ENCODE data around the gene BATF2. TPM values are rescaled to one million over a fixed set of nuclear protein-coding genes. Genes with fewer than 3 reads are reported as not detected.
"Not testable (repeated sequence)": the region's sequence is repeated elsewhere in the genome, so short reads cannot be mapped to it uniquely, and the experiment has no call there.

Gene BATF2
- total RNA-seq, 2 donors from 2014 or later: 14.1 to 20.7 TPM

- peaks cover 5% of the 10 kb centered on the region for H3K4me1 ChIP-seq
- no peaks in the 10 kb centered on the region for H3K9me3 ChIP-seq
- no peak overlapping the region for H3K27ac ChIP-seq
- no peak for TF ChIP-seq CTCF (IDR thresholded peaks at IDR 0.05)
- no peak overlapping the region for H3K4me3 ChIP-seq
- intact Hi-C loops (cut with DNase I): no loop called here
- H3K9ac ChIP-seq (ENCODE audit: low read depth in 2 of 2, low read length in 2 of 2): no peak overlapping the region
- no peaks in the 10 kb centered on the region for H3K27me3 ChIP-seq
- no peak for DNase-seq
- H3K36me3 ChIP-seq: peaks cover 7% of the 10 kb centered on the region
These were observed 35.4 kb upstream of the BATF2 start for GRCh38 chr11:65032216-65032615.

GRCh38 chr11:65027213-65028067 lies 30.7 kb upstream of the BATF2 start, which contains the start of gene SNX15:
Gene SNX15, plus strand, starts transcription at chr11:65027439. Its CDS starts 99 bp downstream, at chr11:65027538.
- H3K36me3 ChIP-seq: no peaks in the 10 kb centered on the region
- DNase-seq: peak; percentile 99
- TF ChIP-seq CTCF (IDR thresholded peaks at IDR 0.05): peak; percentile 66
- peaks cover 5% of the 10 kb centered on the region for H3K4me1 ChIP-seq
- H3K27me3 ChIP-seq: no peaks in the 10 kb centered on the region
- H3K9me3 ChIP-seq: no peaks in the 10 kb centered on the region
- peak within 1 kb of the TSS; percentile 89 for H3K27ac ChIP-seq
- H3K4me3 ChIP-seq: peak within 1 kb of the TSS; percentile 52
- intact Hi-C loops (cut with DNase I): no loop called here
- peak within 1 kb of the TSS; percentile 44 to 74 for H3K9ac ChIP-seq (ENCODE audit: low read depth in 2 of 2, low read length in 2 of 2)

GRCh38 chr11:65026810-65027209 lies 30.0 kb upstream of the BATF2 start:
- no peak for DNase-seq
- Histone ChIP-seq H3K27ac (peak overlapping the region; percentile 89), H3K36me3 (no peaks in the 10 kb centered on the region), H3K4me1 (peaks cover 5% of the 10 kb centered on the region), H3K9ac (ENCODE audit: low read depth in 2 of 2, low read length in 2 of 2) (peak overlapping the region in 1 of 2 donors; percentile 73), H3K4me3 (peak overlapping the region; percentile 52), H3K9me3 (no peaks in the 10 kb centered on the region), H3K27me3 (no peaks in the 10 kb centered on the region)
- TF ChIP-seq CTCF (IDR thresholded peaks at IDR 0.05): no peak
- intact Hi-C loops (cut with DNase I): no loop called here

GRCh38 chr11:65023502-65023901 lies 26.7 kb upstream of the BATF2 start:
- intact Hi-C loops (cut with DNase I); H3K4me3 ChIP-seq; H3K36me3 ChIP-seq; H3K9me3 ChIP-seq; H3K4me1 ChIP-seq; H3K27me3 ChIP-seq; H3K9ac ChIP-seq (ENCODE audit: low read depth in 2 of 2, low read length in 2 of 2); DNase-seq: not testable (repeated sequence)
- H3K27ac ChIP-seq: peak overlapping the region; percentile 52

- TF ChIP-seq CTCF (IDR thresholded peaks at IDR 0.05): no peak
- no peak overlapping the region for H3K9ac ChIP-seq (ENCODE audit: low read depth in 2 of 2, low read length in 2 of 2)
- intact Hi-C loops (cut with DNase I): no loop called here
- no peak overlapping the region for H3K27ac ChIP-seq
- H3K36me3 ChIP-seq: no peaks in the 10 kb centered on the region
- H3K27me3 ChIP-seq: no peaks in the 10 kb centered on the region
- no peak overlapping the region for H3K4me3 ChIP-seq
- no peaks in the 10 kb centered on the region for H3K4me1 ChIP-seq
- no peak for DNase-seq
- H3K9me3 ChIP-seq: no peaks in the 10 kb centered on the region
These were observed 24.7 kb upstream of the BATF2 start for GRCh38 chr11:65021509-65021908.

- H3K36me3 ChIP-seq: no peaks in the 10 kb centered on the region
- H3K27me3 ChIP-seq: no peaks in the 10 kb centered on the region
- no peaks in the 10 kb centered on the region for H3K9me3 ChIP-seq
- no peak overlapping the region for H3K27ac ChIP-seq
- no peak overlapping the region for H3K9ac ChIP-seq (ENCODE audit: low read depth in 2 of 2, low read length in 2 of 2)
- no peaks in the 10 kb centered on the region for H3K4me1 ChIP-seq
- TF ChIP-seq CTCF (IDR thresholded peaks at IDR 0.05): no peak
- H3K4me3 ChIP-seq: no peak overlapping the region
- no peak for DNase-seq
- intact Hi-C loops (cut with DNase I): no loop called here
These were observed 24.2 kb upstream of the BATF2 start for GRCh38 chr11:65021003-65021402.
